Mucosa of stomach (tissue), 1 donor: ENCODE data around the gene TMC1.

Experiments used
- H3K27me3 ChIP-seq: one replicate; pipeline ENCODE4 v1.7.0; 2013; ENCODE audit warnings: mild to moderate bottlenecking, low read length; ENCODE audit not compliant: control insufficient read depth, insufficient read depth
- H3K36me3 ChIP-seq: one replicate; pipeline ENCODE4 v1.7.0; 2013; ENCODE audit warnings: low read length; ENCODE audit not compliant: control insufficient read depth, insufficient read depth
- H3K4me1 ChIP-seq: one replicate; pipeline ENCODE4 v1.7.0; 2013; ENCODE audit warnings: mild to moderate bottlenecking, low read length; ENCODE audit not compliant: control insufficient read depth, insufficient read depth
- H3K4me3 ChIP-seq: one replicate; pipeline ENCODE4 v1.7.0; 2013; ENCODE audit warnings: low read length
- H3K9ac ChIP-seq: one replicate; pipeline ENCODE4 v1.7.0; 2013; ENCODE audit warnings: mild to moderate bottlenecking, low read length, moderate library complexity
- H3K9me3 ChIP-seq: one replicate; pipeline ENCODE4 v1.7.0; 2013; ENCODE audit warnings: mild to moderate bottlenecking, low read length, moderate library complexity; ENCODE audit not compliant: control insufficient read depth
- donor health status: Pancreatic carcinoma.

Gene TMC1

DNA sequence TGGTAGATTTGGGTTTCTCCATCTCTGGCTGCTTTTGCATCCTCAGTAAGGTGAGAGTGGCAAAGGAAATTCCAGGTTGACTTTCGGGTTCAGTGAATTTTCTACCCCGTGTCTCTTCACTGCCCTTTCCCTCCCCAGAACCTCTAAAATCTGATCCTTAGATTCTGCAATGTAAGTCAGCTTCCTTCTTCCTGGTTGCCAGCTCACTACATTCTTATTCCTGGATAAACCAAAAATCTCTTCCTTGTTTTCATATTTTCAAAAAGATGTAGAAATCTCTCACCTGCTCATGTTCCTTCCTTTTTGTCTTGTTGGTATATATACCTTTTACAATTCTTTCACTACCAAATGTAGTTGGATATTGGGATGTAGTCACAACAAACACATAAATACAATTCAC lies 145.8 kb downstream of the TMC1 start:
- no peaks in the 10 kb centered on the region for H3K9me3 ChIP-seq
- H3K36me3 ChIP-seq: no peaks in the 10 kb centered on the region
- H3K4me3 ChIP-seq: no peak overlapping the region
- H3K27me3 ChIP-seq: no peaks in the 10 kb centered on the region
- no peaks in the 10 kb centered on the region for H3K4me1 ChIP-seq
- no peak overlapping the region for H3K9ac ChIP-seq

DNA sequence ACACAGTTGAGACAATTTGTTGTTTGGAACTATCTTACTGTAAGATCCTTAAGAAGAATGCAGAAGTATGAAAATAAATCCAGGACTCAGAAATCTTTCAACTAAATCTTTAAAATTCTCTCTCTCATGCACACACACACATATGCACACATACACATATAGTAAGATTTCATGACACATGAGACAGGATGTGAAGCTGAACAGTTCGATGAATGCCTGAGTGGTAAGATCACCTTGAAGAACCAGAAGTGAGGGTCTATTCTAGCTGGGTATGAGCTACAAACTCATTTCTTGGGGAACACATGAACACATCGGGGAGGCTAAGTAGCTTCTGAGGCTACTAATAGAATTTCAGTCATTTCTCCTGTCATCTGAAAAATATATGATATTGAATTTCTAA lies 153.6 kb downstream of the TMC1 start:
- H3K36me3 ChIP-seq: no peaks in the 10 kb centered on the region
- no peak overlapping the region for H3K9ac ChIP-seq
- H3K27me3 ChIP-seq: no peaks in the 10 kb centered on the region
- H3K4me3 ChIP-seq: no peak overlapping the region
- H3K9me3 ChIP-seq: no peaks in the 10 kb centered on the region
- no peaks in the 10 kb centered on the region for H3K4me1 ChIP-seq

DNA sequence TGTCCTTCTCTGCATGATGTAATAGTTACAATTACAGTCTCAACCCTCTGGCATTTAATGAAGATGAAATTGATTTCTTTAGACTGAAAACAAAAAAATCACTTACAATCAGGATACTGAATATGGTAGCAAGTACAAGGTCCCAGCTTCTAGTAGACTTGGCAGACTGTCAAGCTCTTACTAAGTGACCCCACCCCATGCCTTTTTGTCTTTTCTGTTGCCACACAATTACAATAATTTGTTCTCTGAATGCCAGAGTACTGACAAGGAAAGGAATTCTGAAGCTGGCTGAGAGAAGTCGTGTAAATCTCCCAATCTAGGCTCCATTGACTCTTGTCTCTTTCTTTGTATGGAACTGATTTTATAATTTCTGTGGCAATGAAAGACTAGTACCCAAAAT lies 154.2 kb downstream of the TMC1 start:
- H3K27me3 ChIP-seq: no peaks in the 10 kb centered on the region
- H3K4me1 ChIP-seq: no peaks in the 10 kb centered on the region
- no peaks in the 10 kb centered on the region for H3K9me3 ChIP-seq
- H3K9ac ChIP-seq: no peak overlapping the region
- no peak overlapping the region for H3K4me3 ChIP-seq
- H3K36me3 ChIP-seq: no peaks in the 10 kb centered on the region

DNA sequence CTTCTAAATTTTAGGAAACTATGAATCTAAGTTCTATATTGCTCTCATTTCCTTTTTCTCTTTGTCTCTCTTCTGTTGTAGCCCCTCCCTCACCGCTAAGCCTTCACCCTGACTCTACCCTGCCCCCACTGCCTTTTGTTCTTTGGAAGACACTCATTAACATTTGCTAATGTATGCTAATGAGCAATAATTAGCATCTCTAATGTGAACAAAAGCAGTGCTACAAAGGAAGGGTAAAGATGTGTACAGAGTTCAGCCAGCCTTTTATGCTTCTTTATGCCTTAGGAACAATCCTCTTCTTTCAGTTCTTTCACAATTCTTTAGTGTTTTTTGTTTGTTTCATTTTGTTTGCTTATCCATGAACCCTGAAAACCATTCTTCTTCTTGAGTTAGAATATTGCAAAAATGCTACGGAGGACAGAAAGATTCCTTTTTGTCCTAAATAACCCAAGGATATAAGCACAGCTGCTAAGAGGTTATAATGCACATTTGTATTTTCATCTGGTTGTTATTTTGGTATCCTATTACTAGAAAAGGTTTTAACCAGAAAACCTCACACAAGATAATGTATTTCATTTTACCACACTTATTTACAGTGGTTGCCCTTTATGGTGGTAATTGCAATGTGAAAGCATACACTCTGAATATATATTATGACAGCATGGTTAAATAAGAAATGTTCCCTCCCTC lies 159.3 kb downstream of the TMC1 start:
- H3K4me1 ChIP-seq: no peaks in the 10 kb centered on the region
- H3K4me3 ChIP-seq: no peak overlapping the region
- H3K9ac ChIP-seq: no peak overlapping the region
- H3K36me3 ChIP-seq: no peaks in the 10 kb centered on the region
- no peaks in the 10 kb centered on the region for H3K9me3 ChIP-seq
- H3K27me3 ChIP-seq: no peaks in the 10 kb centered on the region

DNA sequence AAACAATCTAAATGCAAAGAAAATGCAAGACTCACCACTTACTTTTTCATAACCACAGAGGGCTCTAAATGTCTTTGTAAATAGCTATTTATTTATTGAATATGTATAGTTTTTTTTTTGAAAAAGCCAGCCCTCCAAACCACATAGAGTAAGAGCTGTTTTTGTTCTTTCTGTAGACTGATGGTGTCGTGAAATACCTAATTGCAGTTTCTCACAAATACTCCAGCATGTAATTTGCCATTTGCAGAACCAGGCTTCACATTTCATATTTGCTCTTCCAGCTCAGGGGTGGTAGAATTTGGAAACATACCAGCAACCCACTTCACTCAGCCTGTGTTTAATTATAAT lies 159.8 kb downstream of the TMC1 start:
- Histone ChIP-seq H3K4me1 (no peaks in the 10 kb centered on the region), H3K27me3 (no peaks in the 10 kb centered on the region), H3K36me3 (no peaks in the 10 kb centered on the region), H3K9ac (no peak overlapping the region), H3K4me3 (no peak overlapping the region), H3K9me3 (no peaks in the 10 kb centered on the region)

DNA sequence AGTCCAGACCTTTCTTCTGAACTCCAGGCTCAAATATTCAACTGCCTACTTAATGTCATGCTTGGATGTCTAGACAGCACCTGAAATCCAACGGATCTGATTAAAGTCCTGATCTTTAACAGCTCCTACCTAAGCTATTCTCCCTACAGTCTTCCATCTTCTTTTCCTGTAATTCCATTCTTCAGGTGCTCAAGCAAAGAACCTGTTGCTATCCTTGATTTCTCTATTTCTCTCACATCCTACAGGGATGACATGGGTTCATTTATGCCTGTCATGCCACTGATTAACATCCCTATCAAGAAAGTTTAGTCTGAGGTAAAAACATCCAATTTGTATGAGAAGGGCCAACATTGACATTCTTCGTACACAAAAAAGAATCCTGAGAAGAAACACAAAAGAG lies 163.2 kb downstream of the TMC1 start:
- Histone ChIP-seq H3K9me3 (no peaks in the 10 kb centered on the region), H3K9ac (no peak overlapping the region), H3K36me3 (no peaks in the 10 kb centered on the region), H3K27me3 (no peaks in the 10 kb centered on the region), H3K4me1 (no peaks in the 10 kb centered on the region), H3K4me3 (no peak overlapping the region)

DNA sequence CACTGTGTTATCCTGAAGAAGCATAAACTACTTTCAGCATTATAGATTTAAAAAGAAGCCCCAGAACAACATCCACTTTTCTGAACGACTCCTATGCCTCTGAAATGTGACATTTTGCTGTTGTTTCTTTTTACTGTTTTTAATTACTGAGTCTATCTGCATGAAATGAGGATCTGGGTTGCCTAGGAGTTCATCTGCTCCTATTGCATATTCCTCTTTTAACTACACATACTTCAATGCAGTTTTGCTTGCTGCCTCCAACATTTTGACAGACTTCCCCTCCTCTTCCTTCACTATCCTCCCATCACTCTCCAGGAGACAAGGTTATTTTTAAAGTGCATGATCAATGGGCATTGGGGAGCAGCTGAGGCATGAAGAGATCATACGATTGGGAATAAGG lies 164.5 kb downstream of the TMC1 start:
- Histone ChIP-seq H3K9ac (no peak overlapping the region), H3K27me3 (no peaks in the 10 kb centered on the region), H3K9me3 (no peaks in the 10 kb centered on the region), H3K4me1 (no peaks in the 10 kb centered on the region), H3K4me3 (no peak overlapping the region), H3K36me3 (no peaks in the 10 kb centered on the region)

DNA sequence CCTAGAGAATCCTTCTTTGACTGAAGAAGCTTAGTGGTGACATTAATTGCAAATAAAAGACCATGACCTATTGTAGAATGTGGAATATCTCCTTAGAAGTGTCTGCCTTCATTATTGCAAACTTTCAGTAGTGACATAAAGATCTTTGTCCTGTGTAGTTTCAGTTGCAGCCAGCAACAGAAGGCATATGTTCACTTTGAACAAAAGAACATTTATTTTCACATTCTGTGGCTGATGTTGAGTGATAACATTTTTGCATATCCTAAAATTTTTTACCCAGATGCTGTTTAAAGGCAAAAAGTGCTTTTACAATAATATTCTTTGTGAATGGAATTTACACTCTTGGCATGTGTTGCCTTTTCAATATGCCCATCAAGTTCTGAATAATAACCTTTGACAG lies 165.9 kb downstream of the TMC1 start:
- Histone ChIP-seq H3K9me3 (no peaks in the 10 kb centered on the region), H3K4me3 (no peak overlapping the region), H3K9ac (no peak overlapping the region), H3K4me1 (no peaks in the 10 kb centered on the region), H3K27me3 (no peaks in the 10 kb centered on the region), H3K36me3 (no peaks in the 10 kb centered on the region)

DNA sequence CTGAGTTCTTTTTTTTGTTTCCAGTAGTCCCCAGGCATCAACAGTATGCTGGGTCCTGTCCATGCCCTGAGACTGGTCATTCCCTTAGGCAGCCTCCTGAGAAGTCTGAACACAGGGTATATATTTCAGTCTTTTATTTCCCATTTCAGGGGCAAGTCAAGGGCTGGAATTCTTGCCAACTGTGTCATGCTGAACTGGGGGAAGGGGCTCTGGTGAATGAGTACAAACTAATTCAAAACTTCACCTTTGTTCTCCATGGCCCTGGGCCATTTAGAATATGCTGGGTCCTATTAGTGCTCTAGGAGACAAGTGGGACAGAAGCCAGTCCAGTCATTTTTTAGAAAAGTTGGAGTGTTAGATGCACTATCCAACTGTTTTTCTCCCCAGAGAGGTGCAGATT lies 170.3 kb downstream of the TMC1 start:
- H3K9ac ChIP-seq: no peak overlapping the region
- no peaks in the 10 kb centered on the region for H3K27me3 ChIP-seq
- H3K36me3 ChIP-seq: no peaks in the 10 kb centered on the region
- no peak overlapping the region for H3K4me3 ChIP-seq
- H3K9me3 ChIP-seq: no peaks in the 10 kb centered on the region
- no peaks in the 10 kb centered on the region for H3K4me1 ChIP-seq

DNA sequence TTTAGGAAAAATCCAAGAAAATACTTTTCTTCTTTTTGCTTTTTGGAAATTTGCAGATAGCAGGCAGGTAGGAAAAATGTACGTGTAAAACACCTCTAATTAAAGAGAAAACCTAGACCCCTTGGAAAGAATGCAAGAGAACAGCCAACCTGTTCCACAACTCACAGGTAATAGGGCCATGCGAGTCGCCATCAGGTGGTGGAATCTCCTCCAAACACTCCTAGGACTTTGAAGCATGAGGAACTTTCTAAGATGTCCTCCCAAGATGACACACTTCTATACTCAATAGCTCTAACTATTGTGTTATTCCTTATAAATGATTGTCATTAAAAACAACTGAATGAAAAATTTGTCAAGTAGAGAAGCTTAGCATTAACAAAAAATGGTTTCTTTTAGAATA lies 174.0 kb downstream of the TMC1 start:
- Histone ChIP-seq H3K9ac (no peak overlapping the region), H3K4me3 (no peak overlapping the region), H3K4me1 (no peaks in the 10 kb centered on the region), H3K9me3 (no peaks in the 10 kb centered on the region), H3K27me3 (no peaks in the 10 kb centered on the region), H3K36me3 (no peaks in the 10 kb centered on the region)

DNA sequence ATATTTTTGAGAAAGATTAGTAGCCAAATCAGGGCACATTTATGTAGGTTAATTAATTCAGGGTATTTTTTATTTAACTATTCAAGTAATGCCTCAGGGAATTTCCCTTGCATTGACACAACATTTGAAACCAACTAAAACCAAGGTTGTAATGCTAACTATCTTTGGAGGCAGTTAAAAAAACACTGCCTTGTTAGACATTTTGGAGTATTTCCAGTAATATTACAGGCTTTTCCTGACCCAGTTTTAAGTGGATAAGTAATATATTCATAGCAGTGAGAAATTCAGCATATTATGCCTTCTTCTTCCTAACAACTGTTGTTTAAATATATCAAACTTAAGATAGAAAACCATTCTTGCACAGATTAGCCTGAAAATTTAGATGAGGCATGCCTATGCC lies 175.1 kb downstream of the TMC1 start:
- no peak overlapping the region for H3K9ac ChIP-seq
- no peak overlapping the region for H3K4me3 ChIP-seq
- H3K27me3 ChIP-seq: no peaks in the 10 kb centered on the region
- H3K4me1 ChIP-seq: no peaks in the 10 kb centered on the region
- H3K9me3 ChIP-seq: no peaks in the 10 kb centered on the region
- no peaks in the 10 kb centered on the region for H3K36me3 ChIP-seq

DNA sequence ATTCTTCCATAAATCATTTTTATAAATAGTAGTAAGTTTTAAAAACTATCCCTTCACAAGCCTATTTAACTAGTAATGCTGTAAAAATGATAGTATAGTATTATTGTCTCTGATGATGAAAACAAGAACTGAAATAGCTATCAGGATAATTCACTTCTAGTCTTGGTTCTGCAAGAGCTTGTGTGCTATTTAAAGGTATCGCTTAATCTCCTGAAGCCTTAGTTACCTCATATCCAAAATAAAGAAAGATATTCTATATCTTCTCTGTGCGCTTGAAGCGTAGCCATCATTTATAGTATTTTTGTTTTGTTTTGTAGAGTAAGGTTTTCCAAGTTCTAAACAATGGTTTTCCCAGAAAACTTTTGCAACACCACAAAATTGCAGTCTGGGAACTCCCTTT lies 180.1 kb downstream of the TMC1 start:
- Histone ChIP-seq H3K36me3 (no peaks in the 10 kb centered on the region), H3K27me3 (no peaks in the 10 kb centered on the region), H3K4me3 (no peak overlapping the region), H3K9me3 (no peaks in the 10 kb centered on the region), H3K9ac (no peak overlapping the region), H3K4me1 (no peaks in the 10 kb centered on the region)

DNA sequence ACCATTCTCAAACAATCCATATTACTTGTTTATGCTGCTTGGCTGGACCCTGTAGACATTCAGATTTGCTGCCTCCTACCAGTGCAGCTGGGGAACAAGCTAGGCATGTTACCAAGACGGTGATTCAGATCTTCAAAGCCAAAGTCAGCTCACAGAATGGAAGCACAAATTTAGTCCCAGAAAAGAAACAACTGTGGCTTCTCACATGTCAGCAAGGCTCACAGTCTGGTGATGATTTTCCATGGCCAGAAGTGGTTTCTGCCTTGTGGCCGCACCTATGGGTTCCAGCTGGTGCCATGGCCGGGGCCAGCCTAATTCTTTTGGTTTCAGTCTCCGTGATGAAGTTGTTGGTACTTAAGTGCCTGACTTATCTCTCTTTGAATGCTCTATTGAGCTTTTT lies 182.2 kb downstream of the TMC1 start:
- Histone ChIP-seq H3K36me3 (no peaks in the 10 kb centered on the region), H3K4me1 (no peaks in the 10 kb centered on the region), H3K9ac (no peak overlapping the region), H3K9me3 (no peaks in the 10 kb centered on the region), H3K4me3 (no peak overlapping the region), H3K27me3 (no peaks in the 10 kb centered on the region)
